H9 (cell line): ENCODE measurements around the gene CDK14. TPM values are rescaled to one million over a fixed set of nuclear protein-coding genes. Genes with fewer than 3 reads are reported as not detected.

Experiments
- DNase-seq: peaks from one replicate; pipeline ENCODE4 v3.0.0-alpha.2; 2017
- H2AFZ ChIP-seq: one replicate; pipeline ENCODE4 v1.6.1; 2013; ENCODE audit warnings: mild to moderate bottlenecking, low read length, control low read depth, moderate library complexity
- H2AK5ac ChIP-seq: 2 replicates; pipeline ENCODE4 v1.6.1; 2013; ENCODE audit warnings: low read length, control low read depth, mixed read lengths; ENCODE audit not compliant: insufficient read length
- H2BK120ac ChIP-seq: one replicate; pipeline ENCODE4 v1.6.1; 2013; ENCODE audit warnings: low read depth, mild to moderate bottlenecking, low read length, control low read depth, inconsistent platforms; ENCODE audit not compliant: poor library complexity, severe bottlenecking
- H2BK12ac ChIP-seq: 2 replicates; pipeline ENCODE4 v1.6.1; 2013; ENCODE audit warnings: low read length, control low read depth, mixed read lengths, low read depth; ENCODE audit not compliant: insufficient read length
- H2BK15ac ChIP-seq: 2 replicates; pipeline ENCODE4 v1.6.1; 2013; ENCODE audit warnings: low read depth, low read length, control low read depth
- H2BK20ac ChIP-seq: one replicate; pipeline ENCODE4 v1.6.1; 2013; ENCODE audit warnings: low read depth, mild to moderate bottlenecking, low read length, control low read depth, inconsistent platforms; ENCODE audit not compliant: poor library complexity, severe bottlenecking
- H2BK5ac ChIP-seq: 2 replicates; pipeline ENCODE4 v1.6.1; 2013; ENCODE audit warnings: low read length, control low read depth, mixed read lengths; ENCODE audit not compliant: insufficient read length
- H3K14ac ChIP-seq: 2 replicates; pipeline ENCODE4 v1.6.1; 2013; ENCODE audit warnings: low read length, control low read depth; ENCODE audit not compliant: insufficient read depth
- H3K18ac ChIP-seq: 2 replicates; pipeline ENCODE4 v1.6.1; 2013; ENCODE audit warnings: low read depth, mild to moderate bottlenecking, mixed read lengths, low read length, control low read depth; ENCODE audit not compliant: insufficient read length
- H3K23ac ChIP-seq: 2 replicates; pipeline ENCODE4 v1.6.1; 2013; ENCODE audit warnings: low read length, control low read depth, mixed read lengths, low read depth; ENCODE audit not compliant: insufficient read length
- H3K23me2 ChIP-seq: 2 replicates; pipeline ENCODE4 v1.6.1; 2013; ENCODE audit warnings: low read depth, mild to moderate bottlenecking, mixed read lengths, low read length, control low read depth; ENCODE audit not compliant: insufficient read length, poor library complexity, severe bottlenecking
- H3K27ac ChIP-seq: 2 replicates; pipeline ENCODE4 v1.5.1; 2013; ENCODE audit warnings: low read length, control low read depth, mixed read lengths, low read depth; ENCODE audit not compliant: insufficient read length
- H3K27me3 ChIP-seq: 2 replicates; pipeline ENCODE4 v1.6.1; 2013; ENCODE audit warnings: low read length, control low read depth, inconsistent platforms; ENCODE audit not compliant: insufficient read depth
- H3K4ac ChIP-seq: 2 replicates; pipeline ENCODE4 v1.6.1; 2013; ENCODE audit warnings: low read depth, mild to moderate bottlenecking, control low read depth, inconsistent platforms, low read length, moderate library complexity
- H3K4me1 ChIP-seq: 2 replicates; pipeline ENCODE4 v1.6.1; 2013; ENCODE audit warnings: low read length, control low read depth, inconsistent platforms; ENCODE audit not compliant: insufficient read depth
- H3K4me2 ChIP-seq: 2 replicates; pipeline ENCODE4 v1.6.1; 2013; ENCODE audit warnings: low read length, control low read depth, mixed read lengths; ENCODE audit not compliant: insufficient read length, insufficient read depth
- H3K56ac ChIP-seq: 2 replicates; pipeline ENCODE4 v1.6.1; 2013; ENCODE audit warnings: low read depth, mild to moderate bottlenecking, mixed read lengths, low read length, control low read depth; ENCODE audit not compliant: insufficient read length
- H3K79me1 ChIP-seq: 2 replicates; pipeline ENCODE4 v1.6.1; 2013; ENCODE audit warnings: low read depth, mild to moderate bottlenecking, moderate library complexity, low read length, control low read depth, inconsistent platforms; ENCODE audit not compliant: insufficient read depth, poor library complexity, severe bottlenecking
- H3K79me2 ChIP-seq: 2 replicates; pipeline ENCODE4 v1.6.1; 2013; ENCODE audit warnings: low read length, control low read depth, inconsistent platforms; ENCODE audit not compliant: insufficient read depth
- H3K9ac ChIP-seq: 2 replicates; pipeline ENCODE4 v1.6.1; 2013; ENCODE audit warnings: low read length, control low read depth, mixed read lengths; ENCODE audit not compliant: insufficient read length; ENCODE audit errors: extremely low read depth
- H3K9me3 ChIP-seq: one replicate; pipeline ENCODE4 v1.6.1; 2013; ENCODE audit warnings: low read depth, low read length, inconsistent platforms; ENCODE audit not compliant: control insufficient read depth
- H3T11ph ChIP-seq: one replicate; pipeline ENCODE4 v1.6.1; 2013; ENCODE audit warnings: mild to moderate bottlenecking, low read length, control low read depth, inconsistent platforms
- H4K20me1 ChIP-seq: one replicate; pipeline ENCODE4 v1.6.1; 2013; ENCODE audit not compliant: control insufficient read depth, insufficient read length, insufficient read depth
- H4K5ac ChIP-seq: 2 replicates; pipeline ENCODE4 v1.6.1; 2013; ENCODE audit warnings: low read depth, mild to moderate bottlenecking, mixed read lengths, low read length, control low read depth; ENCODE audit not compliant: insufficient read length
- H4K8ac ChIP-seq: replicated peaks from 2 replicates; pipeline ENCODE4 v1.6.1; 2013; ENCODE audit warnings: low read length, control low read depth, mixed read lengths, low read depth; ENCODE audit not compliant: insufficient read length
- H4K91ac ChIP-seq: 2 replicates; pipeline ENCODE4 v1.6.1; 2013; ENCODE audit warnings: low read depth, mild to moderate bottlenecking, moderate library complexity, mixed read lengths, low read length, control low read depth; ENCODE audit not compliant: insufficient read length
- H3K27ac Mint-ChIP-seq, 3 experiments: 2 replicates in 2 of 3; 3 replicates in 1 of 3; pipeline ENCODE4 v1.8.0; 2020 to 2021; ENCODE audit warnings: mixed read lengths in 3 of 3, mild to moderate bottlenecking in 1 of 3, moderate library complexity in 1 of 3
- H3K27me3 Mint-ChIP-seq: 2 replicates; pipeline ENCODE4 v1.8.0; 2021; ENCODE audit warnings: low read depth, mild to moderate bottlenecking, moderate library complexity, mixed read lengths
- H3K36me3 Mint-ChIP-seq, 3 experiments: 2 replicates in 2 of 3; 3 replicates in 1 of 3; pipeline ENCODE4 v1.8.0; 2020 to 2021; ENCODE audit warnings: low read depth in 3 of 3, mixed read lengths in 3 of 3; ENCODE audit not compliant: insufficient read depth in 1 of 3
- H3K4me1 Mint-ChIP-seq, 2 experiments: 2 replicates each; pipeline ENCODE4 v1.8.0; 2020; ENCODE audit warnings: mixed read lengths in 2 of 2
- H3K4me3 Mint-ChIP-seq, 2 experiments: 2 replicates in 1 of 2; 3 replicates in 1 of 2; pipeline ENCODE4 v1.8.0; 2020 to 2021; ENCODE audit warnings: mild to moderate bottlenecking in 2 of 2, mixed read lengths in 2 of 2, moderate library complexity in 1 of 2
- H3K9me3 Mint-ChIP-seq, 2 experiments: 2 replicates in 1 of 2; 3 replicates in 1 of 2; pipeline ENCODE4 v1.8.0; 2020; ENCODE audit warnings: mild to moderate bottlenecking in 2 of 2, mixed read lengths in 2 of 2, moderate library complexity in 1 of 2
- WGBS: extraction: QIAGEN DNeasy Blood & Tissue Kit; methylation state at CpG from one replicate; pipeline ENCODE4 v1.1.7; 2013; ENCODE audit warnings: missing lambda C conversion rate, low lambda C conversion rate, mixed read lengths; ENCODE audit not compliant: insufficient read length; ENCODE audit errors: extremely low coverage; 5-methylcytosine and 5-hydroxymethylcytosine counted together
- total RNA-seq: library from RNA; stranded (reverse); gene quantifications from 2 replicates; pipeline ENCODE4 v1.2.1, GENCODE V29; 2021
- TF ChIP-seq, protein P1 (sequence below): fragments of 200-600 bp; sonication (generic); conservative IDR thresholded peaks from 3 replicates; pipeline ENCODE4 v1.8.0; 2021; ENCODE audit warnings: antibody characterized with exemption, mild to moderate bottlenecking

Gene CDK14
- total RNA-seq, 1 experiment from 2014 or later = 23.9 TPM

GRCh38 chr7:90944021-90944420 is 347.9 kb downstream of the CDK14 start:
- Mint-ChIP-seq H3K4me1 (peaks cover 11 to 13% of the 10 kb centered on the region in 2 experiments), H3K36me3 (no peaks in the 10 kb centered on the region; a peak in 1 of 7 replicates), H3K4me3 (no peak overlapping the region), H3K27ac (no peak overlapping the region), H3K9me3 (no peaks in the 10 kb centered on the region), H3K27me3 (no peaks in the 10 kb centered on the region)
- WGBS = no CpG with 5 or more reads among the region's 3 CpGs
- Histone ChIP-seq H2BK20ac (no peak overlapping the region), H2BK12ac (no peak overlapping the region), H3K23ac (no peak overlapping the region), H3K18ac (no peak overlapping the region), H3T11ph (no peak overlapping the region), H3K27me3 (no peaks in the 10 kb centered on the region), H3K79me1 (no peaks in the 10 kb centered on the region), H3K4ac (no peak overlapping the region), H3K4me1 (no peaks in the 10 kb centered on the region), H4K20me1 (no peaks in the 10 kb centered on the region), H2AFZ (no peak overlapping the region), H2AK5ac (no peak overlapping the region), H2BK15ac (no peak overlapping the region), H3K9me3 (no peaks in the 10 kb centered on the region), H2BK120ac (no peak overlapping the region), H3K79me2 (no peaks in the 10 kb centered on the region), H3K14ac (no peak overlapping the region), H3K56ac (no peak overlapping the region), H3K27ac (no peak overlapping the region), H4K8ac (no peak overlapping the region), H4K5ac (no peak overlapping the region), H3K4me2 (no peak overlapping the region), H3K9ac (no peak overlapping the region), H4K91ac (no peak overlapping the region), H3K23me2 (no peaks in the 10 kb centered on the region), H2BK5ac (no peak overlapping the region)
- TF ChIP-seq, protein P1, sequence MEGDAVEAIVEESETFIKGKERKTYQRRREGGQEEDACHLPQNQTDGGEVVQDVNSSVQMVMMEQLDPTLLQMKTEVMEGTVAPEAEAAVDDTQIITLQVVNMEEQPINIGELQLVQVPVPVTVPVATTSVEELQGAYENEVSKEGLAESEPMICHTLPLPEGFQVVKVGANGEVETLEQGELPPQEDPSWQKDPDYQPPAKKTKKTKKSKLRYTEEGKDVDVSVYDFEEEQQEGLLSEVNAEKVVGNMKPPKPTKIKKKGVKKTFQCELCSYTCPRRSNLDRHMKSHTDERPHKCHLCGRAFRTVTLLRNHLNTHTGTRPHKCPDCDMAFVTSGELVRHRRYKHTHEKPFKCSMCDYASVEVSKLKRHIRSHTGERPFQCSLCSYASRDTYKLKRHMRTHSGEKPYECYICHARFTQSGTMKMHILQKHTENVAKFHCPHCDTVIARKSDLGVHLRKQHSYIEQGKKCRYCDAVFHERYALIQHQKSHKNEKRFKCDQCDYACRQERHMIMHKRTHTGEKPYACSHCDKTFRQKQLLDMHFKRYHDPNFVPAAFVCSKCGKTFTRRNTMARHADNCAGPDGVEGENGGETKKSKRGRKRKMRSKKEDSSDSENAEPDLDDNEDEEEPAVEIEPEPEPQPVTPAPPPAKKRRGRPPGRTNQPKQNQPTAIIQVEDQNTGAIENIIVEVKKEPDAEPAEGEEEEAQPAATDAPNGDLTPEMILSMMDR = no peak
- no peak for DNase-seq
